Stimulated activated CD8-positive, alpha-beta memory T cell treated with anti-CD3 and anti-CD28 coated beads, Interleukin-12 subunit alpha, Interleukin-12 subunit beta, amount 100 ng/mL, for 4 hours (primary cell): ENCODE results near the gene IMP4.
A peak's percentile ranks its signal among the peaks of the same experiment; 100 is the strongest.
"Not testable (repeated sequence)": the region's sequence is repeated elsewhere in the genome, so short reads cannot be mapped to it uniquely, and the experiment has no call there.

ENCODE experiments used
- DNase-seq: peaks from one replicate; pipeline ENCODE4 v3.0.0-alpha.2; 2020; ENCODE audit warnings: low read depth

IMP4 gene, protein sequence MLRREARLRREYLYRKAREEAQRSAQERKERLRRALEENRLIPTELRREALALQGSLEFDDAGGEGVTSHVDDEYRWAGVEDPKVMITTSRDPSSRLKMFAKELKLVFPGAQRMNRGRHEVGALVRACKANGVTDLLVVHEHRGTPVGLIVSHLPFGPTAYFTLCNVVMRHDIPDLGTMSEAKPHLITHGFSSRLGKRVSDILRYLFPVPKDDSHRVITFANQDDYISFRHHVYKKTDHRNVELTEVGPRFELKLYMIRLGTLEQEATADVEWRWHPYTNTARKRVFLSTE

DNA sequence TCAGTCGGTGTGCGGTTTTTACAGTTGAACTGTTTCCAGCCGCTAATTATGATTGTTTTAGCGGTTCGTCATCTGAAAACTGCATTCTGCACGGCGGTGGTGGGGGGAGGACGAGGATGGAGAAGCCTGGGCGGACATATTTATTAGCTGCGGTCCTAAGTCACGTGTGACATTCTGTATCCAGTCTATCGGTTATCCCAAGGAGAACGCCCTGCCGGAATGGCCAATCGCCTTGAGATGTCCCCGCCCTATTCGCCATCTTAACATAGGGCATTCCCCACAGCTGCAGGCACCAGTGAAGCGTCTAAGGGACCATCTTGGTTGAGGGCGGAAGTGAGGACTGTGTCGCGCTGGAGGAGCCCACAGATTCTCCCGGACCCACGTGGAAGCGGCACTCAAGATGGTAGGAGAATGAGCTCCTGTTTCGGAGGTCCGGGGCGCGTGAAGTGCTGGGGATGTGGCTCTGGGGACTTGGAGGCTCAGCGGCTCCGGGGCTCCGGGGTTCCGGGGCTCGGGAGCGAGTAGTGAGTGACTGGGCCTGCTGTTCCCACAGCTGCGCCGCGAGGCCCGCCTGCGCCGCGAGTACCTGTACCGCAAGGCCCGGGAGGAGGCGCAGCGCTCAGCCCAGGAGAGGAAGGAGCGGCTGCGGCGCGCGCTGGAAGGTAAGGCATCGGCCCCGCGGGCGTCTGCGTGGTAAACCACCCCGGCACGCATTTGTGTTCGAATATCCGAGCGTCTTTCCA, at the start of gene IMP4:
Gene IMP4, plus strand, starts transcription at position 365 of the 743 bp plus-strand sequence. Its CDS starts 36 bp downstream, at position 401.
- DNase-seq, result peak; percentile 85

DNA sequence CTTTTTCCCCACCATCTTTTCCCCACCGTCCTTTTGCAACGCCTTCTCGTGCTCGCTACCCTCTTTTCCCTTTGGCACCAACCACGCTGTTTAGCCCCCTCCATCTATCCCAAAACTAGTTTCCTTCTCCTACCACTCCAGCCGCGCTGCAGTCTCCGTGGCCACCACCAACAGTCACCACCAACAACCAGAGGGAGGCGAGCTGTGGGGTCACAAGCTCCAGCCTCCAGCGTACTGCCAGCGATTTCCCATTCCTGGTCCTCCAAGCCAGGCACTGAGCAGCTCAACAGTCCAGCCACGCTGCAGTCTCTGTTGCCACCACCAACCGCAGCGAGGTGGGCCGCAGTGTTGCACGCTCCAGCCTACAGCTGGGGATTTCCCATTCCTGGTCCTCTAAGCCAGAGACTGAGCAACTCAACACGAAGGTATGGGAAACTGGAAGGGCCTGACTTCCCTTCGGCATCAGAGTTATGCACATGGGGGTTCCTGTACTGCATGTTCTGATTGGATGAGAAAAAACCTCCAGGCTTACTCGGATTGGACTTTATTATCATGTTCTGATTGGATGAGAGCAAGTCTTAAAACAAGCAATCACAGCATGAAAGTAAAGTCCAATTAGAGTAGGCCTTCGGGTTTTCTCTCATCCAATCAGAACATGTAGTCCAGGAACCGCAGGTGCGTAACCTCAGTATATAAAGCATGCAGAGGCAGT, 42.3 kb upstream of the IMP4 start:
- no peak for DNase-seq

DNA sequence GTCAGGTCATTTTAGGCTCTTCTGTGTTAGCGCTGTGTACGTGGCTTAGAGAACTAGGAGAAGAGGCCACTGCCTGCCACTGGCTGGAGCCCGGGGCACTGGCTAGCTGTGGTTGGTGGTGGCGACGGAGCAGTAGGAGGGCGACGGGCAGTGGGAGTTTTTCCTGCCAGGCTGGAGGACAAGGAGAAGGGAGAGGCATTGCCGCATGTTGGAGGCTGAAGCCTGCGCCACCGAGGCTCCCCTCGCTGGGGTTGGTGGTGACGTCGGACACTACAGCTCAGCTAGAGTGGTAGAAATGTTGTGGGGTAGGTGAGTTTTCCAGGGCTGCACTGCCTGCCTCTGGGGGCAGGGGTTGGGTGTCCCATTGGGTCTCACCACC, 41.7 kb upstream of the IMP4 start:
- no peak for DNase-seq

- no peak for DNase-seq
Measured at GRCh38 chr2:130302164-130302886, 40.4 kb upstream of the IMP4 start.

- DNase-seq, result no peak
Measured at GRCh38 chr2:130303169-130303568, 39.5 kb upstream of the IMP4 start.

- DNase-seq, result no peak
Measured at GRCh38 chr2:130304726-130305125, 38.0 kb upstream of the IMP4 start.

GRCh38 chr2:130307850-130308249, 34.8 kb upstream of the IMP4 start:
- DNase-seq, result no peak

DNA sequence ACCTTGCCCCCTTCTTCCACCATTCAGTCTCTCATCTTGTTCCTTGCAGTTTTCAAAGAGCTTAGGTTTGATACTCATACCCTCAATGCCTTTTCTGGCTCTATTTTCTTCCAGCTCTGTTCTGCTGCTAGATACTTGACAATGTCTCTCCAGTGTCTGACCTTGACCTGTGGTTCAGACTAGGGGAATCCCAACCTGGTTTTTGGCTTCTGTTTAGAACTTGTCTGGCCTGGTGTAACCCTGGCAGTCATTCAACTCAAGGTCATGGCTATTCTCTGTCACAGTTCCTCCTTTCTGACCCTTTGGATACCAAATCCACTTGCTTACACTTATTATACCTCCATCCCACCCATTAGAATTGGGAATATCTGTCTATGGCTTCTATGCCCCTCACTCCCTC, 31.8 kb upstream of the IMP4 start:
- DNase-seq, result no peak

- DNase-seq, result no peak
Measured at GRCh38 chr2:130313812-130314334, 28.8 kb upstream of the IMP4 start.

DNA sequence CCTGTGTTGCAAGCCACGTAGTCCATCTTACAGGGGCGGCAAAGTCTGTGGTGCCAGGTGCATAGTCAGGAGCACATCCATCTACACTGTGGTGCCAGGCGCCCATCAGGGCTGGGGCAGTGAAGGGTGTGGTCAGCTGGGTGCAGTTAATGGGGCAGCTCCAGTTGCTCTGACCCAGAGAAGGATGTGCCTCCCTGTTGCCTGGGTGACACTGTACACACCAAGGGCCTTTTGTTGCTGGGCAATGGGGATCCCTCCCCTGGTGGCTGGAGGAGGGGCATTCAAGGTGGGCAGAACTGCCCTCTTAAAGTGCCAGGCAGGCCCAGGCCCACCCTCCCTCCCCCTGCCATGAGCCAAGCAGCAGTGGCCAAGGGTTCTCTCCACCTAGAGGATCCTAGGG, 28.3 kb upstream of the IMP4 start:
- no peak for DNase-seq

GRCh38 chr2:130316596-130316995, 26.1 kb upstream of the IMP4 start:
- DNase-seq, result no peak

DNA sequence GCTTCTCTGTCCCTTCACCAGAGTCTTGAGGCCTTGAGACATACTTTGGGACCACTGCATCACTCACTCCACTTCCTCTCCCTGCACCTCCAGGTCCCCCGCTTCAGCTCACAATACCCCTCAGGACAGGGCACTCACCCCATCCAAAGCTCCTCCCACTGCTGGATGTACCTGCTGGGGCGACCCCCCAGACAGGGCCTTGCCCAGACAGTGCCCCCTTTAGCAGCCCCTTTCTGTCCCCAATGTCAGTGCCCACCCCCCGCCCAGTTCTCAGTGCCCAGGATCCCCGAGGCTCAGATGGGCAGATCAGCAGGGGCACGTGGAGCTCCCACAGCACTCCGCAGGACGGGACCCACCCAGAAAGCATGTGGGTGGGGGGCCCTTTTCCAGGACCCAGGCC, 23.8 kb upstream of the IMP4 start:
- DNase-seq, result no peak

DNA sequence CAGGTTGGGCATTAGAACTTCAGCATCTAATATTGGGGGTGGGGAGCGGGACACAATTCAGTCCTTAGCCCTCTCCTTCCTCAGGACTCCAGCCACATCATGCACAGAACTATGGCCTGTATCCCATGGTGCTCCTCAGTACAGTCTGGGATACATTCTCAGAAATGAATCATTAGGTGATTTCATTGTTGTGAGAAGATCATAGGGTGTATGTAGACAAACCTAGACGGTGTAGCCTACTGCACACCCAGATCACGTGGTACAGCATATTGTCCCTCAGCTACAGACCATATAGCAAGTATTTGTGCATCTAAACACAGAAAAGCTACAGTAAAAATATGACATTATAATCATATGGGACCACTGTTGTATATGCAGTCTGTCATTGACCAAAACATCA, 23.2 kb upstream of the IMP4 start:
- no peak for DNase-seq

DNA sequence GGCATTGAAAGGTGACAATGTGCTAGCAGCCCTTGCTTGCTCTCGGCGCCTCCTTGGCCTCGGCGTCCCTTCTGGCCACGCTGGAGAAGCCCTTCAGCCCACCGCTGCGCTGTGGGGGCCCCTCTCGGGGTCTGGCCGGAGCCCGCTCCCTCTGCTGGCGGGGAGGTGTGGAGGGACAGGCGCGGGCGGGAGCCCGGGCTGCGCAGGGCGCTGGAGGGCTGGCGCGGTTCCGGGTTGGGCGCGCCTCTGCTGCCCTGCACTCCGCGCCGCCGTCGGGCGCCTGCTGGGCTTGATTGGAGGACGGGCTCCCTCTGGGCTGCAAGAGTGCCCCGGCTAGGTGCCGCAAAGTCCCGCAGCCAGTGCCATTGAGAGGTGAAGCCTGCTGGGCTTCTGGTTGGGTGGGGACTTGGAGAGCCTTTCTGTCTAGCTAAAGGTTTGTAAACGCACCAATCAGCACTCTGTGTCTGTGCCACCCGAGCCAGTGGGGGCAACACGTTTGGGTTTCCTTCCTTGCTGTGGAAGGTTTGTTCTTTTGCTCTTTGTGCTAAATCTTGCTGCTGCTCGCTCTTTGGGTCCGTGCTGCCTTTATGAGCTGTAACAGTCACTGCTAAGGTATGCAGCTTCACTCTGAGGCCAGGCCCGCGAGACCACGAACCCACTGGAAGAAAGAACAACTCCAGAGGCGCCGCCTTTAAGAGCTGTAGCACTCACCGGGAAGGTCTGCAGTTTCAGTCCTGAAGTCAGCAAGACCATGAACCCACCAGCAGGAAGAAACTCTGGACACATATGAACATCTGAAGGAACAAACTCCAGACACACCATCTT, 14.8 kb upstream of the IMP4 start:
- DNase-seq, result no peak

GRCh38 chr2:130328710-130329109, 14.0 kb upstream of the IMP4 start:
- no peak for DNase-seq

DNA sequence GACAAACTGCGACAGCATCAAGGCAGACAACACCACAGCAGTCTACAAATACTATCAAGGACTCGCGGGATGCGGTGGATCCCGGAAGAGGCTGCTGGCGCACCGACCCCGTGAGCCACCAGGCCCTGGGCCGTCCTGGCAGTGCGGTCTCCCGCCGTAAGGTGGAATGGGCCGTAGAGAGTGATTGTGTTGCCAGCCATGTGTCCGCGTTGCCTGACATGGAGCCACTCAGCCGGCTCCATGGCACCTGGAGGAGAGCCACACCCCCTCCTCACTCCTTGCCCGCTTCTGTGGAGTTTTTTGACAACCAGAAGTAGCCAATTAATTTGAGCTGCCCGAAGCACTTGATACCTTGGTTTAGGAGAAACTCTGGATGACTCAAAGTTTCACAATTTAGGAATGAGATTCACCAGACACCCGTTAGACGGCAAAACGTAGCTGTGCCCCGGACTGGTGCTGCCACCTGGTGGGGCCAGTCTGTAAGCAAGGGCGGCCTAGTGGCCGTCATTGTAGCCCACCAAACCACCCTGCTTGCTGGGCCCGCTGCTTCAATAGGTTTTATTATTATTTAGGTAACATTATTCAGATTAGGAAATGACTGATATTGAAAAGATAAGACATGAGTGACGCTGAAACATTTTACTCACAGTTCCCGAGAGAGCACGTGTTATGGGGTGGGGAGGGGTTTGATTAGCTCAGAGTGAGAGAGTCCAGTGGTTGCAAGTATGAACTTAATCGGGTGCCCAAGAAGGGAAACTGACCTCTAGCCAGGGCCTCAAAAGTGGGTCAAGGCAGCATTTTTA, 10.2 kb upstream of the IMP4 start:
- peak; percentile 46 for DNase-seq

- DNase-seq, result not testable (repeated sequence)
Measured at GRCh38 chr2:130333253-130333652, 9.4 kb upstream of the IMP4 start.

DNA sequence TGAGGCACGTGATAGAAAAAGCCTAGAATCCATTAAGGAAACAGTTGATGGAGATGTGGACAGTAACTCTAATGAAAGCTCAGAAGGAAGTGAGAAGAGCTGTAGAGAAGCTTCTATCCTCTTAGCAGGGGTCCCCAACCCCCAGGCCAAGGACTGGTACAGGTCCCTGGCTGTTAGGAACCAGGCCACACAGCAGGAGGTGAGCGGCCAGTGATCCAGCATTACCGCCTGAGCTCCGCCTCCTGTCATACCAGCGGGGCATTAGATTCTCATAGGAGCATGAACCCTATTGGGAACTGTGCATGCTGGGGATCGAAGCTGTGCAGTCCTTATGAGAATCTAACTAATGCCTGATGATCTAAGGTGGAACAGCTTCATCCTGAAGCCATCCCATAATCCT, 8.7 kb upstream of the IMP4 start:
- DNase-seq, result no peak

- DNase-seq, result no peak
Measured at GRCh38 chr2:130335226-130335625, 7.5 kb upstream of the IMP4 start.

DNA sequence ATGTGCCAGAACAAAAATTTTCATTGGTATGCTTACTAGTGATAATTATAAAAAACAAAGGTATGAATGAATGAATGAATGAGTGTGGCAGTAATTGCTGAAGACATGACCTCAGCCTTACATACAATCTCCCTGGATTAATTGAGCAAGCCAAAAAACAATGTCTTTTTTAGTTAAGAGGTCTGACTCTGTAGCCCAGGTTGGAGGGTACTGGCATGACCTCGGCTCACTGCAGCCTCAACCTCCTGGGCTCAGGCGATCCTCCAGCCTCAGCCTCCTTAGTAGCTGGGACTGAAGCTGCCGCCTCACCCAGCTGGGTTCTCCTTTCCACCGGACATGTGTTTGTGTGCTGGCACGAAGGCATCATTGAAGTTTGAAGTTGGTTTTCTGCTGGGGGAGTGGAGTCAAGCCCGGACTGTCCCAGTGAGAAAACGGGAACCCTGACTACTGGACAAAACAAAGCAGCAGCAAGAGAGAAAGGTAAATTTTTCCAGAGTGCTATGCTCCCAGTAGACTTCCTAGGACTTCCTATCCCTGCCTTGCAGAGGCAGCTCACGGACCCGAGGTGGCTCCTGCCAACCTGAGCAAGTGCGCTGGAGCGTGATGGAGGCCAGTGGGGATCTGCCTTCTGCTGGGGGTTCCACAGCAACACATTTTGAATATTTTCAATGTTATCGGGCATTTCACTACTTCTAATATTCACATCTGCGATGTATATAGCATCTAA, 6.4 kb upstream of the IMP4 start:
- DNase-seq, result no peak
